ENCODE data around the gene CFD. TPM values are rescaled to one million over a fixed set of nuclear protein-coding genes. Genes with fewer than 3 reads are reported as not detected.
"Not testable (repeated sequence)": the region's sequence is repeated elsewhere in the genome, so short reads cannot be mapped to it uniquely, and the experiment has no call there.

The CFD gene
- polyA plus RNA-seq, 1 donor (not counting 4 experiments of a cell fraction or from before 2014, with no cell fraction given): 0.47 TPM

DNA sequence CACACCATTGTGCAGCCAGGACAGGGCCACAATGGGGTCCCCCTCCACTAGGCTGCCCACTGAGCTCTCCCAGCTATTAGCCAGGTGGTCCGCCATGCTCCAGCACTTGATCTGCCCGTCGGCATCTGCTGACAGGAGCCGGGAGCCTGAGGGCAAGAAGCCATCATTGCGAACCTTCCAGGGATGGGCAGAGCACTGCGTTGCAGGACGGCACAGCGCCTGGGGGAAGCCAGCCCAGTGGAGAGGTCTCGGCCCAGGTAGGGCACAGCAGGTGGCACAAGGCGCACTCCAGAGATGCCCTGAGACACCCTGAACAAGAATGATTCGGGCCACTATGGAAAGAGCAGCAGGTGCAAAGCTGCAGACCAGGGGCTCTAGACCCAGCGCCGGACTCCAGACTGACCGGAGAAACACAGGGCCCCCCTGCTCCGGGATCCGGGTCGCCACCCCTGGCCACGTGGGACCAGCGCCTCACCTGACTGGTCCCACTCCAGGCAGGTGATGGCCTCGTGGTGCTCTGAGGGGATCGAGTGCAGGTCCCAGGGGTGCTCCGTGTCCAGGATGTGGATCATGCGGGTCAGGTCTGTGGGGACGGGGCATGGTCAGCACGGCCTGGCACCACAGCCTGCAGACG lies 30.3 kb downstream of the CFD start:
- no peak for DNase-seq (ENCODE audit: low read depth, low spot score)
- no peaks in the 10 kb centered on the region for H3K4me1 ChIP-seq (ENCODE audit: control insufficient read depth, extremely low read depth, insufficient read depth, low read length)
- no peak for TF ChIP-seq EZH2 (IDR thresholded peaks at IDR 0.05; ENCODE audit: low read length)
- TF ChIP-seq, protein P1, sequence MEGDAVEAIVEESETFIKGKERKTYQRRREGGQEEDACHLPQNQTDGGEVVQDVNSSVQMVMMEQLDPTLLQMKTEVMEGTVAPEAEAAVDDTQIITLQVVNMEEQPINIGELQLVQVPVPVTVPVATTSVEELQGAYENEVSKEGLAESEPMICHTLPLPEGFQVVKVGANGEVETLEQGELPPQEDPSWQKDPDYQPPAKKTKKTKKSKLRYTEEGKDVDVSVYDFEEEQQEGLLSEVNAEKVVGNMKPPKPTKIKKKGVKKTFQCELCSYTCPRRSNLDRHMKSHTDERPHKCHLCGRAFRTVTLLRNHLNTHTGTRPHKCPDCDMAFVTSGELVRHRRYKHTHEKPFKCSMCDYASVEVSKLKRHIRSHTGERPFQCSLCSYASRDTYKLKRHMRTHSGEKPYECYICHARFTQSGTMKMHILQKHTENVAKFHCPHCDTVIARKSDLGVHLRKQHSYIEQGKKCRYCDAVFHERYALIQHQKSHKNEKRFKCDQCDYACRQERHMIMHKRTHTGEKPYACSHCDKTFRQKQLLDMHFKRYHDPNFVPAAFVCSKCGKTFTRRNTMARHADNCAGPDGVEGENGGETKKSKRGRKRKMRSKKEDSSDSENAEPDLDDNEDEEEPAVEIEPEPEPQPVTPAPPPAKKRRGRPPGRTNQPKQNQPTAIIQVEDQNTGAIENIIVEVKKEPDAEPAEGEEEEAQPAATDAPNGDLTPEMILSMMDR (optimal IDR thresholded peaks at IDR 0.05 in 1 of 3, IDR thresholded peaks at IDR 0.05 in 1 of 3, conservative IDR thresholded peaks at IDR 0.05 in 1 of 3; ENCODE audit: extremely low read depth in 1 of 3, insufficient read depth in 2 of 3, low read length in 3 of 3): no peak
- H3K4me3 ChIP-seq (ENCODE audit: control insufficient read depth in 2 of 3, extremely low read depth in 1 of 3, insufficient read depth in 2 of 3, low read depth in 1 of 3, low read length in 3 of 3): no peak overlapping the region
- H2AFZ ChIP-seq (ENCODE audit: control insufficient read depth, low read length): no peak overlapping the region
- H3K27me3 ChIP-seq (ENCODE audit: control insufficient read depth, extremely low read depth, insufficient read depth, low read length): no peaks in the 10 kb centered on the region
- H3K9ac ChIP-seq (ENCODE audit: control insufficient read depth, extremely low read depth, insufficient read depth, low read length): no peak overlapping the region
- H3K36me3 ChIP-seq (ENCODE audit: control insufficient read depth in 2 of 2, extremely low read depth in 1 of 2, insufficient read depth in 2 of 2, low read length in 2 of 2): peaks cover 9 to 10% of the 10 kb centered on the region in 2 experiments
- H3K79me2 ChIP-seq (ENCODE audit: control insufficient read depth, insufficient read depth, low read length): no peaks in the 10 kb centered on the region
- no peaks in the 10 kb centered on the region for H4K20me1 ChIP-seq (ENCODE audit: control insufficient read depth, extremely low read depth, insufficient read depth, low read length)
- H3K9me1 ChIP-seq (ENCODE audit: control insufficient read depth, extremely low read depth, insufficient read depth, low read length): no peaks in the 10 kb centered on the region
- FAIRE-seq: no peak
- dilution Hi-C loops (cut with MboI; ENCODE audit: extremely low pct_ligation_motif_present, low sequenced_read_pairs): no loop called here
- H3K9me3 ChIP-seq (ENCODE audit: control insufficient read depth, low read depth, low read length): no peaks in the 10 kb centered on the region
- no peak overlapping the region for H3K4me2 ChIP-seq (ENCODE audit: control insufficient read depth, extremely low read depth, insufficient read depth, low read depth, low read length)
- H3K27ac ChIP-seq (ENCODE audit: control insufficient read depth, insufficient read depth, low read length): no peak overlapping the region

DNA sequence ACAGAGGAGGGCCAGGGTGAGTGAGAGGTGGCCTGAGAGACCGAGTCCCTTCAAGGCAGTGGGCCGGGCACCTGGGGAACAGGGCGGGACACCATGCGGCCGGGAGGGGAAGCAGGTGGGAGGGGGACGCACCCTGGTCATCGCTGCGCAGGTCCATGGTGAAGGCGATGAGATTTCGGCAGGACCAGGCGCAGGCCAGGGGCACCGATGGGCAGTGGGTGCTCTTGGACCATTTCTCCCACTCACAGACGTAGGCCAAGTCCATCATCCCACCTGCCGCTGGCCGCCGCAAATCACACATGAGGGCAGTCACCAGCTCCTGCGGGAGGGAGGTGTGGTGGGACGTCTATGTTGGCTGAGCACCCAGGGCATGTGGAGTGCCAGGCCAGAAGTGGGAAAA lies 31.4 kb downstream of the CFD start:
- Histone ChIP-seq H3K4me3 (ENCODE audit: control insufficient read depth in 2 of 3, extremely low read depth in 1 of 3, insufficient read depth in 2 of 3, low read depth in 1 of 3, low read length in 3 of 3) (no peak overlapping the region), H4K20me1 (ENCODE audit: control insufficient read depth, extremely low read depth, insufficient read depth, low read length) (no peaks in the 10 kb centered on the region), H3K9me1 (ENCODE audit: control insufficient read depth, extremely low read depth, insufficient read depth, low read length) (no peaks in the 10 kb centered on the region), H3K27ac (ENCODE audit: control insufficient read depth, insufficient read depth, low read length) (no peak overlapping the region), H3K9ac (ENCODE audit: control insufficient read depth, extremely low read depth, insufficient read depth, low read length) (no peak overlapping the region), H3K36me3 (ENCODE audit: control insufficient read depth in 2 of 2, extremely low read depth in 1 of 2, insufficient read depth in 2 of 2, low read length in 2 of 2) (peaks cover 9 to 10% of the 10 kb centered on the region in 2 experiments), H3K9me3 (ENCODE audit: control insufficient read depth, low read depth, low read length) (no peaks in the 10 kb centered on the region), H3K4me1 (ENCODE audit: control insufficient read depth, extremely low read depth, insufficient read depth, low read length) (no peaks in the 10 kb centered on the region), H2AFZ (ENCODE audit: control insufficient read depth, low read length) (no peak overlapping the region), H3K79me2 (ENCODE audit: control insufficient read depth, insufficient read depth, low read length) (no peaks in the 10 kb centered on the region), H3K4me2 (ENCODE audit: control insufficient read depth, extremely low read depth, insufficient read depth, low read depth, low read length) (no peak overlapping the region), H3K27me3 (ENCODE audit: control insufficient read depth, extremely low read depth, insufficient read depth, low read length) (no peaks in the 10 kb centered on the region)
- TF ChIP-seq, protein P1 (optimal IDR thresholded peaks at IDR 0.05 in 1 of 3, IDR thresholded peaks at IDR 0.05 in 1 of 3, conservative IDR thresholded peaks at IDR 0.05 in 1 of 3; ENCODE audit: extremely low read depth in 1 of 3, insufficient read depth in 2 of 3, low read length in 3 of 3): no peak
- TF ChIP-seq EZH2 (IDR thresholded peaks at IDR 0.05; ENCODE audit: low read length): no peak
- DNase-seq (ENCODE audit: low read depth, low spot score) (no peak), FAIRE-seq (no peak)
- dilution Hi-C loops (cut with MboI; ENCODE audit: extremely low pct_ligation_motif_present, low sequenced_read_pairs): no loop called here

DNA sequence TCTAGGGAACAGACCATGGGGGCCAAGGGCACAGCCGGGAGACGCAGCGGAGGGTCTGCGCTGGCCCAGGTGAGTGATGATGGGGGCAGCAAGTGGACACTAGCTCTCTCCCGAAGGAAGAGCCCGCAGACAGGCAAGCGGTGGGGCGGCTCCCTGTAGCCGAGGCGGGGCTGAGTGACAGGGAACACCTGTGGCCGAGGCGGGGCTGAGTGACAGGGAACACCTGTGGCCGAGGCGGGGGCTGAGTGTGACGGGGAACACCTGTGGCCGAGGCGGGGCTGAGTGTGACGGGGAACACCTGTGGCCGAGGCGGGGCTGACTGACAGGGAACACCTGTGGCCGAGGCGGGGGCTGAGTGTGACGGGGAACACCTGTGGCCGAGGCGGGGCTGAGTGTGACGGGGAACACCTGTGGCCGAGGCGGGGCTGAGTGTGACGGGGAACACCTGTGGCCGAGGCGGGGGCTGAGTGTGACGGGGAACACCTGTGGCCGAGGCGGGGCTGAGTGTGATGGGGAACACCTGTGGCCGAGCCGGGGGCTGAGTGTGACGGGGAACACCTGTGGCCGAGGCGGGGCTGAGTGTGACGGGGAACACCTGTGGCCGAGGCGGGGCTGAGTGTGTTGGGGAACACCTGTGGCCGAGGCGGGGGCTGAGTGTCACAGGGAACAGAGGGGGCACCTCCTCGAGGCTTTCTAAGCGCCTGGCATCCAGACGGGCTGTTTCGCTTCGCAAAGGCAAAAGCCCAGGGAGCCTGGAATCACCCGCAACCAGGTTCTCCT lies 32.1 kb downstream of the CFD start:
- H3K4me1 ChIP-seq (ENCODE audit: control insufficient read depth, extremely low read depth, insufficient read depth, low read length); DNase-seq (ENCODE audit: low read depth, low spot score); H3K27me3 ChIP-seq (ENCODE audit: control insufficient read depth, extremely low read depth, insufficient read depth, low read length); FAIRE-seq; H2AFZ ChIP-seq (ENCODE audit: control insufficient read depth, low read length); H3K9me3 ChIP-seq (ENCODE audit: control insufficient read depth, low read depth, low read length); H3K79me2 ChIP-seq (ENCODE audit: control insufficient read depth, insufficient read depth, low read length); H3K9me1 ChIP-seq (ENCODE audit: control insufficient read depth, extremely low read depth, insufficient read depth, low read length); H4K20me1 ChIP-seq (ENCODE audit: control insufficient read depth, extremely low read depth, insufficient read depth, low read length); dilution Hi-C loops (cut with MboI; ENCODE audit: extremely low pct_ligation_motif_present, low sequenced_read_pairs): not testable (repeated sequence)
- Histone ChIP-seq H3K27ac (ENCODE audit: control insufficient read depth, insufficient read depth, low read length) (peak overlapping the region; percentile 58), H3K4me3 (ENCODE audit: control insufficient read depth in 2 of 3, extremely low read depth in 1 of 3, insufficient read depth in 2 of 3, low read depth in 1 of 3, low read length in 3 of 3) (peak overlapping the region; percentile 77 to 86 (median 80)), H3K4me2 (ENCODE audit: control insufficient read depth, extremely low read depth, insufficient read depth, low read depth, low read length) (peak overlapping the region; percentile 90), H3K9ac (ENCODE audit: control insufficient read depth, extremely low read depth, insufficient read depth, low read length) (peak overlapping the region; percentile 88), H3K36me3 (ENCODE audit: control insufficient read depth in 2 of 2, extremely low read depth in 1 of 2, insufficient read depth in 2 of 2, low read length in 2 of 2) (peaks cover 4 to 10% of the 10 kb centered on the region in 2 experiments)
